ENCODE measurements around the gene CSTPP1.
"Not testable (repeated sequence)": the region's sequence is repeated elsewhere in the genome, so short reads cannot be mapped to it uniquely, and the experiment has no call there.

Gene CSTPP1

GRCh38 chr11:47206577-47206976, 270.0 kb downstream of the CSTPP1 start:
- not testable (repeated sequence) for DNase-seq

- DNase-seq: no peak
Observed at GRCh38 chr11:47207459-47207858, 270.9 kb downstream of the CSTPP1 start.

- not testable (repeated sequence) for DNase-seq
Observed at GRCh38 chr11:47208008-47208552, 271.5 kb downstream of the CSTPP1 start.

GRCh38 chr11:47208628-47209027, 272.1 kb downstream of the CSTPP1 start:
- no peak for DNase-seq

Measured in hypothalamus (tissue), 51 donors.